NCI-H146 treated with DMSO at 0.1 percent for 48 hours (cell line): ENCODE results near the gene NIPAL3.

ENCODE experiments used
- DNase-seq: peaks from one replicate; lab custom pipeline; 2025; ENCODE audit not compliant: unreplicated experiment; lab: John Stamatoyannopoulos, UW

NIPAL3 gene

GRCh38 chr1:24415334-24415909, at the start of gene NIPAL3:
Gene NIPAL3, plus strand, starts transcription at chr1:24415802. Its CDS starts 3,746 bp downstream, at chr1:24419548.
- DNase-seq = peak; percentile 91

- DNase-seq = no peak
These were observed 48.9 kb upstream of the NIPAL3 start for GRCh38 chr1:24366707-24367106.

- DNase-seq = no peak
These were observed 46.4 kb upstream of the NIPAL3 start for GRCh38 chr1:24369199-24369598.

DNA sequence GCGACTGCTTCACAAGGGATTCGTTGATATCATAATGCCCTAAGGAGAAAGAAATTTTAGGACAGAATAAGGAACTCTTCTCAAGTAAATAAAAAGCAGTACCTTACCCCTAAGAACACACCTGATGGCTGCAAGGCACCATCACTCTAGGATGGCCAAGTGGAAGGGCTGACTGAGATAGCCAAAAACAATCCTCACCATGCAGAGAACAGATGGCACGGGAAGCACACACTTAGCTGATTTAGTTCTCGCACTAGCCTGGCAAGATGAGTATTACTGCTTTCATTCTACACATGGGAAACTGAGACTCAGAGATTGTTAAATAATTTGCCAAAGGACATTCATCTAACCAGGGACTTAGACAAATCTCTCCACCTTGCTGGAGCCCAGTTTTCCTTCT, 45.8 kb upstream of the NIPAL3 start:
- no peak for DNase-seq

DNA sequence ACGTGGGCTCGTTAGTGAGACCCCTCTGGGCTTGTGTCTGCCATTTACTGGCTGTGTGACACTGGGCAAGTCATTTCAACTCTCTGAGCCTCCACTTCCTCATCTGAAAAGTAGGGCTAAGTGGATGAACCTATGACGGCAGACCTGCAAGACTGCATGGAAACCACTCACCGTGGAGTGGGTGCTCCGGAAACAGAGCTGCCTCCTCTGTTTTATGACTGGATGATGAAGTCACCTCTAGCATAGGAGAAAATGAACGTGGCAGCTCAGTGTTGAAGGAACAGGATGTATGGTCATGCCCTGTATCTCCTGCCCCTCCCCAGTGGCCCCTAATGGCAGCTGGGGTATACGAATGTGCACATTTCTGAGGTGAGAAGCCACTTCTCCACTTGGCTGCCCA, 42.6 kb upstream of the NIPAL3 start:
- no peak for DNase-seq

GRCh38 chr1:24373710-24374109, 41.9 kb upstream of the NIPAL3 start:
- DNase-seq = no peak

GRCh38 chr1:24374891-24375786, 40.5 kb upstream of the NIPAL3 start:
- peak; percentile 71 for DNase-seq

DNA sequence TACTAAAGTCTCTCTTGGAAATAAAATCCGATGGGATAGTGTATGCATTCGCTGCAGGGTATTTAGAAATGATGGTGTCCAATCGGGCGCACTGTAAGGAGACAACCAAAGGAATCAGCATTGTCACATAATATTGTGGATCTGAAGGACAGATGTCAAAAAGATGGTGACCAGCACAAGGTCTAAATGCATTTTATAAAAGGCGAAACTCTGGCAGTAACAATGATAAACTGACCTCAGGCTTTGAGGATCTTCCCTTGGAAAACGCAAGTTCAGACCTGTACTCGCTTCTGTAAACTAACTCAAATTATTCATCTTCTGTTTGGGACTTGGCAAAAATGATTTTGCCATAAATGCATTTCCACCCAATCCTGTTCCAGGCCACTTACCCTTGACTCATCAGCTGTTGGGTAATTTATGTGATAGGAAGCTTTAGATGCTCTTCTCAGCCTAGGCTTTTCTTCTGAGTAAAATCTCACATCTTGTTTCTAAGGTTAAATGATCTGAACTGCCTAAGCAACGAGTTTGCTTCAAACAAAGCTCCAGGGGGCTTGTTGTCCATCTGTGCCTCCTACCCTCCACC, 35.8 kb upstream of the NIPAL3 start:
- DNase-seq = no peak

DNA sequence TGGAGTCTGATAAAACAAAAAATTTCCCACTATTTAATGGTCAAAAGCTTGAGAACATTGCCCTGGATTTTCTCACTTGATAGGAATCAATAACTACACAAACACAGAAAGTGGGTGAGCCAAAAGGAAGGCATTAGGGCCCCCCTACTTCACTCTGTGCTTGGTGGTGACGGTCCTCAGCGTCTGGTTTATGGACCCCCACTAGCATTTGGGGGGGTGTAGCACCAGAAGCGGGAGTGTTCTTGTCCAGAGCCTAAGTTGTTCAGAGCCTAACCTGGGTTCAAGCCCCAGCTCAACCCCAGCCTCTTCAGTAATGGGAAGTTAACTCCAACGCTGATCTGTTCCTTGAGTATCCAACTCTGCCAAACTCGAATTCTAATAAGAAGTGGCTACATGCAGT, 35.1 kb upstream of the NIPAL3 start:
- no peak for DNase-seq

DNA sequence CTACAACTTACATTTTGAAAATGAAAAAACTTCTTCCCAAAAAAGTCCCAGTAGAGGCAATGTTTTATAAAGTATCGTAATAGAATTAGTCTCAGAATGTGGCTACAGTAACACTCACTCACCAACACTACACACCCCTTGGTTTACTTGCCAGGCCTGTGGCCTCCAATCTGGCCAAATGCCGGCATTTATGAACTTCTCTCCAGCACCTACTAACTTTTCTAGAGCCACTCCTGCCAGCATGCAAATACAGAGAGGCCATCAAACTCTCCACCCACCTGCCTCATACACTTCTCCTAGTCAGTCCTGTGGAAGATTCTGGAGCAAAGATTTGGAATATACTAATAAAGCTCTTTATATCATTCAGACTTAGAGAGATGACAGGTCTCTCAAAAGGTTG, 34.3 kb upstream of the NIPAL3 start:
- no peak for DNase-seq

DNA sequence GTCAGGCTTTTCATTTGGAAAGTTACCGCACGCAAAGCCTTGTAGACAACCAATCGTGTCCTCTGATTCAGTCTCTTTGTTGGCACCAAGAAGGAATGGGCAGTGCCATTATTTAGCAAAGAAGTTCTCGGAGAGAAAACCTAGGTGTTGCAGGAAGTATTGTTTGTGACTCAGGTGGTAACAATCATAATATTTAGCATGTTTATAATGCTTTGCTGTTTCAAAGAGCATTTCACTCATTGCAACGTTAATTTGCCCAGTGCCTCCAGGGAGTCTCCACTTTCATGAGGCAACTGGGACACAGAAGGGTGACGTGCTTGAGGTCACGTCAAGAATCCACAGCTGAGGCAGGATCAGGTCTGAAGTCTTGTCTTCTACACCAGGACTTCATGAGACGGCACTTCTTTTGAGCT, 33.4 kb upstream of the NIPAL3 start:
- DNase-seq = no peak

DNA sequence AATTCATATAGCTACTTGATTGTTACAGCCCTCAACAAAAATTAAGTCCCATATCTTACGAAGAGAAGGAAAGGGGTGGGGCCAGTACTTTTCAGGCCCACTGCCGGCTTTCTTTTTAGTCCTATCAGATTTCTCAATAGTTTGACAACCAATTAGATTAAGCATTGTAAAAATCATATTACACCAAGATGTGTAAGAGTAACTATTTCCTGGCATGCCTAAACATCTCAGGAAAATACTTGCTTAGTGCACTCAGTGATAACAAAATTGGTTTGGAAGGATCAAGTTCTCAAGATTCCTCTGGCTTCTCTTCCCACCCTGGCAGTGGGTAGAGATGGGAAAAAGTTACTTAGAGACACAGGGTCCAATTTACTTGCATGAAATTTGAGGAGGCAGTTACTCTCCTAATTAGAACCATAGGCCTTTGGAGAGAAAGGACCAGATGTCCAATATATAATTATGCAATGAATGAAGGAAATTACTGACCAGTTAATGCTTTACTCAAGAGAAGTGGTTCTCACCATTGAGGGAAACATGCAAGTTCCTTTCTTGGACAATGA, 32.1 kb upstream of the NIPAL3 start:
- no peak for DNase-seq

- no peak for DNase-seq
These were observed 31.1 kb upstream of the NIPAL3 start for GRCh38 chr1:24384251-24385090.

DNA sequence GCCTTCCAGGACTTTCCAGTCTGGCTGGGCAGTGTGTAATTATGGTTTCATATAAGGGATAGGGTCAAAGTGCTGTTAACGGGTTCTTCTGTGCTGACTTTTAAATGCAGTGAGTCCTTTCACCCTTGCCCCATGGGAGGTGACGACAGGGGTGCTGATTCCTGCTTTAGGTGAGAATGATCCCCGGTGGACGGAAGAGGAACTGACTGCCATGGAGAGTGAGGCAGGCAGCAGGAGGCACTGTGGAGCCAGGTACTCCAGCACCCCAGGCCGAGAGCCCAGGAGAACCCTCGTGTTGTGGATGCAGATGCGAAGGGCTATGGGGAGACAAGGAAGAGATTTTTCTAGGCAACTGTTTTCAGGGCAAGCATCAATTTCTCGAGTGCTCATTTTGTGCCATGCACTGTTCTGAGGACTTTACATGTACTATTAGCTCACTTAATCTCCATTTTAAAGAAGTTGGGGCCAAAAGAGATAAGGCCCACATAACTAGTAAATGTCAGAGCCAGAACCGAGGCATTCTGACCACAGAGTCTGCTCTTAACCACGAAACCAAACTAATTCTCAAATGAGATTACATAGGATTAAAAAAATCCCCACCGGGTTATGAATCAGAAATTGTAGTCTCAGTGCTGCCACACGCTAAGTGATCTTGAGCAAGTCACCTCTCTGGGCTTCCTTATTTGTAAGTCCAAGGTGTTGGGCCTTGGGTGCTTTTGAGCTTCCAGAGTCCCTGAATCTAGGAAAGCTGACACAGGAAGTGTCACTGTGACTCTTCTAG, 30.3 kb upstream of the NIPAL3 start:
- DNase-seq = no peak

GRCh38 chr1:24386241-24386640, 29.4 kb upstream of the NIPAL3 start:
- no peak for DNase-seq

- DNase-seq = no peak
These were observed 28.7 kb upstream of the NIPAL3 start for GRCh38 chr1:24386931-24387330.

DNA sequence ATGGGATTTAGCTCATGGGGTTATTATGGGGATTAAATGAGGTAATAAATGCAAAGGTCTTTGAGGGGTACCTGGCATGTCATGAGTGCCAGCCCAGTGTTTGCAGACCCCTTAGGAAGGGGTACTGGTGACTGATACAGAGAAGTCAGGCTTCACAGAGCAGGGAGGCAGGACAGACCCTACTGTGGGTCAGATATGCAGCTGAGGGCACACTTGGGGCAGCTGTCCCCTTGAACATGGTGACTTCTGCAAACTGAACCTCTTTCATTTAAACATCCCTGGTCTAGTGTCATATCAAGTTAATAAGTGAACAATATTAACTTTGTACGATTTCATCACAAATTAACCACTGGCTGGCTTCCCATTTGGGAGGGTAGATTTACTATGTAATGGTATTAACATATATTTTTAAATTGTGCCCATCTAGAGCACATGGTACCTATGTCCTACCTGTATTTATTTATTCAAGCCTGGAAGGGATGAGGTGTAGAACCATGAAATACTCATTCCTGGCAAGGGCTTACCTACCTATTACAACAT, 27.9 kb upstream of the NIPAL3 start:
- DNase-seq = no peak

- DNase-seq = no peak
These were observed 27.2 kb upstream of the NIPAL3 start for GRCh38 chr1:24388331-24388885.

GRCh38 chr1:24389231-24389678, 26.3 kb upstream of the NIPAL3 start:
- DNase-seq = no peak
